Neural cell (in vitro differentiated cells): ENCODE results near the gene CXADR. TPM values are rescaled to one million over a fixed set of nuclear protein-coding genes. Genes with fewer than 3 reads are reported as not detected.

Experiments
- H2AFZ ChIP-seq: fragments of 200-600, 300-800 bp; sonication (generic), shearing (Covaris generic); 2 replicates; pipeline ENCODE4 v1.6.0; 2014; ENCODE audit warnings: low read depth, mild to moderate bottlenecking, antibody characterized with exemption, low read length, moderate library complexity
- H3F3A ChIP-seq: fragments of 200-600 bp; shearing (Covaris generic); 2 replicates; pipeline ENCODE4 v1.6.1; 2016; ENCODE audit warnings: mild to moderate bottlenecking, moderate library complexity, mixed read lengths, antibody characterized with exemption, low read length; ENCODE audit not compliant: insufficient read depth, poor library complexity, severe bottlenecking
- H3K27ac ChIP-seq: fragments of 200-600, 300-800 bp; sonication (generic), shearing (Covaris generic); 2 replicates; pipeline ENCODE4 v1.5.1; 2014; ENCODE audit warnings: mild to moderate bottlenecking, low read length, moderate library complexity
- H3K27me3 ChIP-seq: fragments of 300-800, 200-600 bp; sonication (generic), shearing (Covaris generic); 2 replicates; pipeline ENCODE4 v1.6.0; 2014; ENCODE audit warnings: mild to moderate bottlenecking, low read depth, low read length, moderate library complexity; ENCODE audit not compliant: insufficient read depth
- H3K36me3 ChIP-seq: fragments of 300-800, 200-600 bp; sonication (generic), shearing (Covaris generic); 2 replicates; pipeline ENCODE4 v1.5.1; 2014; ENCODE audit warnings: mild to moderate bottlenecking, antibody characterized with exemption, low read length, moderate library complexity; ENCODE audit not compliant: insufficient read depth
- H3K4me2 ChIP-seq: fragments of 300-800, 200-600 bp; sonication (generic), shearing (Covaris generic); 2 replicates; pipeline ENCODE4 v1.6.0; 2014; ENCODE audit warnings: mild to moderate bottlenecking, low read length
- H3K4me3 ChIP-seq: fragments of 300-800, 200-600 bp; sonication (generic), shearing (Covaris generic); 2 replicates; pipeline ENCODE4 v1.5.1; 2014; ENCODE audit warnings: mild to moderate bottlenecking, low read length, moderate library complexity
- H3K79me2 ChIP-seq: fragments of 200-600 bp; shearing (Covaris generic); replicated peaks from 2 replicates; pipeline ENCODE4 v1.6.0; 2014; ENCODE audit warnings: mild to moderate bottlenecking, low read length, moderate library complexity; ENCODE audit not compliant: insufficient read depth
- H3K9ac ChIP-seq: fragments of 300-800, 200-600 bp; sonication (generic), shearing (Covaris generic); 2 replicates; pipeline ENCODE4 v1.6.1; 2016; ENCODE audit warnings: mild to moderate bottlenecking, low read length, mixed read lengths
- H3K9me2 ChIP-seq: fragments of 200-600 bp; shearing (Covaris generic); 2 replicates; pipeline ENCODE4 v1.6.1; 2016; ENCODE audit warnings: mild to moderate bottlenecking, low read length, mixed read lengths; ENCODE audit not compliant: insufficient read depth
- H3K9me3 ChIP-seq: fragments of 200-600, 300-800 bp; sonication (generic), shearing (Covaris generic); 2 replicates; pipeline ENCODE4 v1.6.1; 2016; ENCODE audit warnings: mild to moderate bottlenecking, mixed run types, low read length, moderate library complexity, mixed read lengths
- H4K20me1 ChIP-seq: fragments of 200-600 bp; shearing (Covaris generic); 2 replicates; pipeline ENCODE4 v1.6.1; 2016; ENCODE audit warnings: mild to moderate bottlenecking, mixed run types; ENCODE audit not compliant: insufficient read depth
- EP300 ChIP-seq: fragments of 450-650 bp; conservative IDR thresholded peaks from 2 replicates; pipeline ENCODE4 v1.6.1; 2014; ENCODE audit warnings: antibody characterized with exemption, mild to moderate bottlenecking, moderate library complexity; ENCODE audit not compliant: poor library complexity, severe bottlenecking
- EZH2 ChIP-seq: fragments of 200-600, 300-800 bp; shearing (Covaris generic), sonication (generic); IDR thresholded peaks from 2 replicates; pipeline ENCODE4 v1.6.1; 2014; ENCODE audit warnings: antibody characterized with exemption, low read length, borderline replicate concordance, mild to moderate bottlenecking; ENCODE audit not compliant: insufficient read depth, poor library complexity, severe bottlenecking
- MXI1 ChIP-seq: fragments of 450-650 bp; conservative IDR thresholded peaks from 2 replicates; pipeline ENCODE4 v1.6.1; 2014; ENCODE audit warnings: antibody characterized with exemption, mild to moderate bottlenecking; ENCODE audit not compliant: poor library complexity, severe bottlenecking
- POLR2AphosphoS5 ChIP-seq: IDR thresholded peaks from 2 replicates; pipeline ENCODE4 v1.6.1; 2012
- RAD21 ChIP-seq: fragments of 450-650 bp; conservative IDR thresholded peaks from 2 replicates; pipeline ENCODE4 v1.6.1; 2014; ENCODE audit warnings: antibody characterized with exemption, mild to moderate bottlenecking, moderate library complexity
- SMC3 ChIP-seq: fragments of 450-650 bp; conservative IDR thresholded peaks from 2 replicates; pipeline ENCODE4 v1.6.1; 2014; ENCODE audit warnings: antibody characterized with exemption, mild to moderate bottlenecking, moderate library complexity; ENCODE audit not compliant: poor library complexity
- TAF1 ChIP-seq: IDR thresholded peaks from 2 replicates; pipeline ENCODE4 v1.6.1; 2012; ENCODE audit warnings: low read depth
- polyA plus RNA-seq: library from polyadenylated mRNA; depleted of rRNA; stranded (reverse); fragments of >200 nt; gene quantifications from 2 replicates; pipeline ENCODE4 v1.2.3, GENCODE V29; 2014
- TF ChIP-seq, protein P1 (sequence below): IDR thresholded peaks from 2 replicates; pipeline ENCODE4 v1.6.1; 2012; ENCODE audit warnings: borderline replicate concordance
- TF ChIP-seq, protein P2 (sequence below): fragments of 450-650 bp; IDR thresholded peaks from 2 replicates; pipeline ENCODE4 v1.5.1; 2014; ENCODE audit warnings: antibody characterized with exemption, mild to moderate bottlenecking, moderate library complexity; ENCODE audit not compliant: poor library complexity, severe bottlenecking

The CXADR gene
- polyA plus RNA-seq, 1 donor from 2014 or later, result 175 TPM

DNA sequence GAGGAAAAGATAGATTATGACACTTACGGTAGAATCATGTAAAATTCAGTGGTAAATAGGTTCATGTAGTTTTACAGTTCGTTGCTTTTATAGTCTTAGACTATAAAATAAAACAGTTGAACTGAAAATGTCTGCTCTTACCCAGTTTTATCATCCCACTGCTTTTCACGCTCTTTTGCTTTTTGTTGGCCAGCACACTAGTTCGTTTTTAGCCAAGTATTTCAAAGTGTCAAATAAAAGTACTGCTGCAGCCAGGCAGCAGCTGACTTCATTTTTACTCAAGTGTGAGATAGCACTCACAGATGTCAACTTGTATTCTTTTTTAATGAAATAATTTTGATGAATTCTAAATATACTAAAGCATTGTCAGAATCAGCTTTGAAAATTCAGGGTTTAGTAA lies 118.4 kb downstream of the CXADR start:
- H3K9ac ChIP-seq, result no peak overlapping the region
- no peak overlapping the region for H3K4me3 ChIP-seq
- no peaks in the 10 kb centered on the region for H3F3A ChIP-seq
- no peaks in the 10 kb centered on the region for H3K9me3 ChIP-seq
- H3K4me2 ChIP-seq, result no peak overlapping the region
- H3K79me2 ChIP-seq, result no peaks in the 10 kb centered on the region
- no peak for TF ChIP-seq EZH2
- no peak for TF ChIP-seq RAD21
- TF ChIP-seq, protein P1, sequence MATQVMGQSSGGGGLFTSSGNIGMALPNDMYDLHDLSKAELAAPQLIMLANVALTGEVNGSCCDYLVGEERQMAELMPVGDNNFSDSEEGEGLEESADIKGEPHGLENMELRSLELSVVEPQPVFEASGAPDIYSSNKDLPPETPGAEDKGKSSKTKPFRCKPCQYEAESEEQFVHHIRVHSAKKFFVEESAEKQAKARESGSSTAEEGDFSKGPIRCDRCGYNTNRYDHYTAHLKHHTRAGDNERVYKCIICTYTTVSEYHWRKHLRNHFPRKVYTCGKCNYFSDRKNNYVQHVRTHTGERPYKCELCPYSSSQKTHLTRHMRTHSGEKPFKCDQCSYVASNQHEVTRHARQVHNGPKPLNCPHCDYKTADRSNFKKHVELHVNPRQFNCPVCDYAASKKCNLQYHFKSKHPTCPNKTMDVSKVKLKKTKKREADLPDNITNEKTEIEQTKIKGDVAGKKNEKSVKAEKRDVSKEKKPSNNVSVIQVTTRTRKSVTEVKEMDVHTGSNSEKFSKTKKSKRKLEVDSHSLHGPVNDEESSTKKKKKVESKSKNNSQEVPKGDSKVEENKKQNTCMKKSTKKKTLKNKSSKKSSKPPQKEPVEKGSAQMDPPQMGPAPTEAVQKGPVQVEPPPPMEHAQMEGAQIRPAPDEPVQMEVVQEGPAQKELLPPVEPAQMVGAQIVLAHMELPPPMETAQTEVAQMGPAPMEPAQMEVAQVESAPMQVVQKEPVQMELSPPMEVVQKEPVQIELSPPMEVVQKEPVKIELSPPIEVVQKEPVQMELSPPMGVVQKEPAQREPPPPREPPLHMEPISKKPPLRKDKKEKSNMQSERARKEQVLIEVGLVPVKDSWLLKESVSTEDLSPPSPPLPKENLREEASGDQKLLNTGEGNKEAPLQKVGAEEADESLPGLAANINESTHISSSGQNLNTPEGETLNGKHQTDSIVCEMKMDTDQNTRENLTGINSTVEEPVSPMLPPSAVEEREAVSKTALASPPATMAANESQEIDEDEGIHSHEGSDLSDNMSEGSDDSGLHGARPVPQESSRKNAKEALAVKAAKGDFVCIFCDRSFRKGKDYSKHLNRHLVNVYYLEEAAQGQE, result no peak
- no peak for TF ChIP-seq SMC3
- no peak for TF ChIP-seq EP300
- TF ChIP-seq MXI1, result no peak
- TF ChIP-seq, protein P2, sequence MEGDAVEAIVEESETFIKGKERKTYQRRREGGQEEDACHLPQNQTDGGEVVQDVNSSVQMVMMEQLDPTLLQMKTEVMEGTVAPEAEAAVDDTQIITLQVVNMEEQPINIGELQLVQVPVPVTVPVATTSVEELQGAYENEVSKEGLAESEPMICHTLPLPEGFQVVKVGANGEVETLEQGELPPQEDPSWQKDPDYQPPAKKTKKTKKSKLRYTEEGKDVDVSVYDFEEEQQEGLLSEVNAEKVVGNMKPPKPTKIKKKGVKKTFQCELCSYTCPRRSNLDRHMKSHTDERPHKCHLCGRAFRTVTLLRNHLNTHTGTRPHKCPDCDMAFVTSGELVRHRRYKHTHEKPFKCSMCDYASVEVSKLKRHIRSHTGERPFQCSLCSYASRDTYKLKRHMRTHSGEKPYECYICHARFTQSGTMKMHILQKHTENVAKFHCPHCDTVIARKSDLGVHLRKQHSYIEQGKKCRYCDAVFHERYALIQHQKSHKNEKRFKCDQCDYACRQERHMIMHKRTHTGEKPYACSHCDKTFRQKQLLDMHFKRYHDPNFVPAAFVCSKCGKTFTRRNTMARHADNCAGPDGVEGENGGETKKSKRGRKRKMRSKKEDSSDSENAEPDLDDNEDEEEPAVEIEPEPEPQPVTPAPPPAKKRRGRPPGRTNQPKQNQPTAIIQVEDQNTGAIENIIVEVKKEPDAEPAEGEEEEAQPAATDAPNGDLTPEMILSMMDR, result no peak
- no peak for TF ChIP-seq TAF1
- no peak for TF ChIP-seq POLR2AphosphoS5
- H3K27me3 ChIP-seq, result no peaks in the 10 kb centered on the region
- no peak overlapping the region for H3K27ac ChIP-seq
- H2AFZ ChIP-seq, result no peak overlapping the region
- H4K20me1 ChIP-seq, result no peaks in the 10 kb centered on the region
- no peaks in the 10 kb centered on the region for H3K36me3 ChIP-seq
- no peaks in the 10 kb centered on the region for H3K9me2 ChIP-seq

DNA sequence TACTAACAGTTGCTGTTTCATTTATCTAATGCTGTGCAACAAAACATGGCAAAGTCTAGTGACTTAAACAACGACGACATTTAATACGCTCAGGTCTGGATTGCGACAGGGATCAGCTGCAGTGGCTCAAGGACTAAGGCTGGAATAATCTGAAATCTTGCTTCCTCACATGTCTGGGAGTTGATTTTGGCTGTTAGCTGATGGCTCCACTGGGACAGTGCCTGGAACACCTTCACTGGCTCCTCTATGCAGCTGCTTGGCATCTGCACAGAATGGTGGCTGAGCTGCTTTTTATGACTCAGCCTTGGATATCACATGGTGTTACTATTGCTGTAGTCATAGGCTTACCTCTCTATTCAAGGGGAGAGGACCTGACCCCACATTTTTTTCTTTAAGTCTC lies 123.9 kb downstream of the CXADR start:
- Histone ChIP-seq H3K4me2 (no peak overlapping the region), H3K9ac (no peak overlapping the region), H2AFZ (no peak overlapping the region), H3K4me3 (no peak overlapping the region), H3K9me3 (no peaks in the 10 kb centered on the region), H3K27me3 (no peaks in the 10 kb centered on the region), H3K27ac (no peak overlapping the region), H3K9me2 (no peaks in the 10 kb centered on the region), H3F3A (no peaks in the 10 kb centered on the region), H3K36me3 (no peaks in the 10 kb centered on the region), H3K79me2 (no peaks in the 10 kb centered on the region), H4K20me1 (no peaks in the 10 kb centered on the region)
- TF ChIP-seq MXI1 (no peak), RAD21 (no peak), SMC3 (no peak), POLR2AphosphoS5 (no peak), TAF1 (no peak), EZH2 (no peak), EP300 (no peak)
- TF ChIP-seq, protein P2, result no peak
- TF ChIP-seq, protein P1, result no peak
